Right atrium auricular region (tissue), 2 donors: ENCODE measurements around the gene ITPR2. TPM values are rescaled to one million over a fixed set of nuclear protein-coding genes. Genes with fewer than 3 reads are reported as not detected.

Source experiments
- DNase-seq: peaks from one replicate; pipeline ENCODE4 v3.0.0-alpha.2; 2019; ENCODE audit warnings: low spot score
- H3K27ac ChIP-seq, 2 donors: fragments of 200-600 bp; sonication (generic); 1 replicate in 1 of 2; 2 replicates in 1 of 2; pipeline ENCODE4 v1.5.1; 2016 to 2019
- H3K27me3 ChIP-seq, 2 donors: fragments of 200-600 bp; sonication (generic); one replicate each; pipeline versions ENCODE4 v1.5.1 to v1.6.0; 2017 to 2019
- H3K36me3 ChIP-seq: fragments of 200-600 bp; sonication (generic); one replicate; pipeline ENCODE4 v1.5.1; 2016
- H3K4me1 ChIP-seq, 2 donors: fragments of 200-600 bp; sonication (generic); one replicate each; pipeline versions ENCODE4 v1.5.1 to v1.6.0; 2017 to 2019
- H3K4me3 ChIP-seq, 2 donors: fragments of 200-600 bp; sonication (generic); 1 replicate in 1 of 2; 2 replicates in 1 of 2; pipeline ENCODE4 v1.5.1; 2017 to 2019; ENCODE audit warnings: mild to moderate bottlenecking in 1 of 2, moderate library complexity in 1 of 2
- H3K9me3 ChIP-seq, 2 donors: fragments of 200-600 bp; sonication (generic); one replicate each; pipeline ENCODE4 v1.5.1; 2019
- CTCF ChIP-seq, 2 donors: fragments of 200-600 bp; sonication (generic); IDR thresholded peaks; one replicate each; pipeline ENCODE4 v1.5.1; 2019; ENCODE audit warnings: antibody characterized with exemption in 2 of 2
- total RNA-seq, 2 donors: library from RNA; depleted of rRNA; stranded (reverse); fragments of >200 nt; gene quantifications; one replicate each; pipeline ENCODE4 v1.1.0, GENCODE V29; 2016

Gene ITPR2
- total RNA-seq, 2 donors from 2014 or later: 13.0 to 20.7 TPM

- DNase-seq: no peak
- Histone ChIP-seq H3K9me3 (no peaks in the 10 kb centered on the region), H3K4me3 (no peak overlapping the region), H3K27ac (no peak overlapping the region), H3K27me3 (no peaks in the 10 kb centered on the region), H3K4me1 (no peaks in the 10 kb centered on the region), H3K36me3 (no peaks in the 10 kb centered on the region)
- TF ChIP-seq CTCF (IDR thresholded peaks at IDR 0.05): no peak
These were observed 501.9 kb downstream of the ITPR2 start for GRCh38 chr12:26331136-26331535.

DNA sequence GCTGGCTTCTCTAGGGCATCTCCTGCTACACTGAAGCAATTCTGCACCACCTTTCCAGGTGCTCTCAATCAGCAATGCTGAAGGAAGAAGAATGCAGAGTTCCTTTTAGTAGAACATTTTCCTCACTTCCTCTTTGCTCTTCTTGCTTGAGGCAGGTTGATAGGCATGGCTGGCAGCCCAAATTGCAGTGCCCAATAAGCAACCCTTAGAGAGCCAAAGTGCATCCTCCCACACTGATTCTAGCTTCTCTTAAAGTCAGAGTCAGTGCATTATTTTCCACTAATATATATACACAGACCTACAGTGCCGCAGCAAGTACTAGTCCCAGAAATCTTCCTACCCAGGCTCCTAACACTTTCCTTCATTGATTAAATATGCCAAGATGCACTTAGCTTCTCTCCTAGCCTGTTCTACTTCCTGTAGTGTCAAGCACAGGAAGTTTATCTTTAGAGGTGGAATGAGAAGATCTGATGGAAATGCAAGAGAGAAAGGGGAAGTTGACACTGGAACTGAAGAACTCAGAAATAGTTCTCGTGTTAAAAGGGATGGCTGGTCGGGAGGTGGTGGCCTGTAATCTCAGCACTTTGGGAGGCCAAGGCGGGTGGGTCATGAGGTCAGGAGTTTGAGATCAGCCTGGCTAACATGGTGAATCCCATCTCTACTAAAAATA is 504.9 kb downstream of the ITPR2 start:
- no peak overlapping the region for H3K27ac ChIP-seq
- H3K9me3 ChIP-seq: no peaks in the 10 kb centered on the region

DNA sequence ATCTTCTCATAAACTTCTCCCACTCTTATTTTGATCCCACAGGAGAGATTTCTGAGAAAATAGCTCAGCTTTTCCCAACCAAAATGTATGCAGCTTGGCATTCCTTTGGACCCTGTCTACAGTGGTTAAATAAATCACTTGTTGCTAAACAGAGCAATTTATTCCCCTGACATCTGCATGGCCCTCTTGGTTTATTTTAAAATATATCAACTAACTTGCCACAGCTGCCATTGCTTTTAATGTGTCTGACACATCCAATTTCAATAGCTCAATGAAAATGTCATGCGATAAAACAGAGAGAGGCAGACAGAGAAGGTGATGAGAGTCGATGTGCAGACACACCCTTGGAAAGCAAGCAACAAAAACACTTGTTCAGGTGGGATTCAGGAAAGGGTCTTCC is 509.3 kb downstream of the ITPR2 start:
- Histone ChIP-seq H3K4me3 (no peak overlapping the region), H3K27me3 (no peaks in the 10 kb centered on the region), H3K9me3 (no peaks in the 10 kb centered on the region), H3K27ac (no peak overlapping the region), H3K36me3 (no peaks in the 10 kb centered on the region), H3K4me1 (peaks cover 0 to 2% of the 10 kb centered on the region in 2 donors)
- no peak for DNase-seq
- TF ChIP-seq CTCF (IDR thresholded peaks at IDR 0.05): no peak

More for the DNA sequence above, 504.9 kb downstream of the ITPR2 start:
- DNase-seq: no peak
- Histone ChIP-seq H3K4me1 (no peaks in the 10 kb centered on the region), H3K27me3 (no peaks in the 10 kb centered on the region), H3K36me3 (no peaks in the 10 kb centered on the region), H3K4me3 (no peak overlapping the region)
- no peak for TF ChIP-seq CTCF (IDR thresholded peaks at IDR 0.05)

DNA sequence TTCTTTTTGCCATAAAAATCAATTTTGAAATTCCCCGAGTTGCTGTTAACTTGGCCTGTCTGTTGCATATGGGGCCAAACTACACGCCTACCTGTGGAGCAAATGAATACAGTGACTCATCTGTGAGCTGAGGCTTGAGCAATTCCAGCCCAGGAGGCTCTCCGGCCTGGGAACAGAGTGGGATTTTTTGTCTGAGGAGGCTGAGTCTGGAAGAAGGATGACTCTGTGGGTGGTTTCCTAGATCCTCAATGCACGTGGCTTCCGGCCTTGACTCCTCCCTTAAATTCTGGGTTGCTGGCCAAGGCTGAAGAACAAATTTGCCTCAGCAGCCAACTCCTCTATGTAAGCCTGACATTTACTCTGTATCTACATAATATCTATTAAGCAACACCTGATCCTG is 513.5 kb downstream of the ITPR2 start:
- Histone ChIP-seq H3K27ac (no peak overlapping the region), H3K27me3 (no peaks in the 10 kb centered on the region), H3K36me3 (no peaks in the 10 kb centered on the region), H3K4me3 (no peak overlapping the region), H3K9me3 (no peaks in the 10 kb centered on the region), H3K4me1 (peaks cover 0 to 12% of the 10 kb centered on the region in 2 donors)
- DNase-seq: peak; percentile 62
- no peak for TF ChIP-seq CTCF (IDR thresholded peaks at IDR 0.05)

- no peak for TF ChIP-seq CTCF (IDR thresholded peaks at IDR 0.05)
- no peak for DNase-seq
- H3K27ac ChIP-seq: peak overlapping the region in 1 of 2 donors; percentile 54
These were observed 514.3 kb downstream of the ITPR2 start for GRCh38 chr12:26318661-26319068.

More at GRCh38 chr12:26318661-26319068, 514.3 kb downstream of the ITPR2 start:
- peaks cover 0 to 4% of the 10 kb centered on the region in 2 donors for H3K9me3 ChIP-seq
- no peaks in the 10 kb centered on the region for H3K27me3 ChIP-seq
- no peaks in the 10 kb centered on the region for H3K36me3 ChIP-seq
- H3K4me1 ChIP-seq: peaks cover 0 to 12% of the 10 kb centered on the region in 2 donors
- H3K4me3 ChIP-seq: no peak overlapping the region
